Esophagus squamous epithelium (tissue), 4 donors: ENCODE measurements around the gene LPXN.

Experiments used
- POLR2A ChIP-seq, 4 donors: fragments of 450-650 bp; IDR thresholded peaks; one replicate each; pipeline ENCODE4 v1.6.1; 2017; ENCODE audit warnings: antibody characterized with exemption in 4 of 4, mild to moderate bottlenecking in 4 of 4, moderate library complexity in 3 of 4
- TF ChIP-seq, protein P1 (sequence below), 6 experiments: fragments of 450-650 bp in 4 of 6; fragments of 200-600 bp in 2 of 6; sonication (generic) in 2 of 6; IDR thresholded peaks; one replicate each; pipeline ENCODE4 v1.5.1; 2016 to 2019; ENCODE audit warnings: antibody characterized with exemption in 6 of 6, mild to moderate bottlenecking in 4 of 6, moderate library complexity in 4 of 6

DNA sequence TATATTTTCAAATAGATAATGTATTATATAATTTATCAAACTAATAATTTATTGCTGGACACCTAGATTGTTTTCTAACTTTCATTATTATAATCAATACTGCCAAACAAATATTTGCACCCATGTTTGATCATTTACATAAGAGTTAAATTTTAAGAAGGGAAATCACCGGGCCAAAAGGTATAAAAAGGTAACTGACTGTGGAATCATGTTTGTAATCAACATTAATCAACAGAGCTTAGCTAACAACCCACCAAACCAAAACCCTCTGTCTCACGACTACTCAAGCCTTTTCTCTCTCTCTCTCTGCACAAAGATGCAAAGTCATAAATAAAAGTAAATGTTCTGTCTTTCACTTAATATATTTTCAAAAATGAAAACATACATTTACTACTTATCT, 14.8 kb downstream of the LPXN start:
- TF ChIP-seq, protein P1, sequence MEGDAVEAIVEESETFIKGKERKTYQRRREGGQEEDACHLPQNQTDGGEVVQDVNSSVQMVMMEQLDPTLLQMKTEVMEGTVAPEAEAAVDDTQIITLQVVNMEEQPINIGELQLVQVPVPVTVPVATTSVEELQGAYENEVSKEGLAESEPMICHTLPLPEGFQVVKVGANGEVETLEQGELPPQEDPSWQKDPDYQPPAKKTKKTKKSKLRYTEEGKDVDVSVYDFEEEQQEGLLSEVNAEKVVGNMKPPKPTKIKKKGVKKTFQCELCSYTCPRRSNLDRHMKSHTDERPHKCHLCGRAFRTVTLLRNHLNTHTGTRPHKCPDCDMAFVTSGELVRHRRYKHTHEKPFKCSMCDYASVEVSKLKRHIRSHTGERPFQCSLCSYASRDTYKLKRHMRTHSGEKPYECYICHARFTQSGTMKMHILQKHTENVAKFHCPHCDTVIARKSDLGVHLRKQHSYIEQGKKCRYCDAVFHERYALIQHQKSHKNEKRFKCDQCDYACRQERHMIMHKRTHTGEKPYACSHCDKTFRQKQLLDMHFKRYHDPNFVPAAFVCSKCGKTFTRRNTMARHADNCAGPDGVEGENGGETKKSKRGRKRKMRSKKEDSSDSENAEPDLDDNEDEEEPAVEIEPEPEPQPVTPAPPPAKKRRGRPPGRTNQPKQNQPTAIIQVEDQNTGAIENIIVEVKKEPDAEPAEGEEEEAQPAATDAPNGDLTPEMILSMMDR (IDR thresholded peaks at IDR 0.05), result no peak
- TF ChIP-seq POLR2A (IDR thresholded peaks at IDR 0.05), result no peak
